GM10847 (cell line): Measurements from ENCODE around the gene IKZF3.
A peak's percentile ranks its signal among the peaks of the same experiment; 100 is the strongest.

Experiments used
- POLR2A ChIP-seq: IDR thresholded peaks from 2 replicates; pipeline ENCODE4 v1.6.1; 2011; ENCODE audit not compliant: insufficient read length; ENCODE audit errors: extremely low read depth

Gene IKZF3

GRCh38 chr17:39730095-39730921 lies 133.8 kb downstream of the IKZF3 start, which contains the start of gene MIEN1:
TSS of gene MIEN1 (minus strand) at chr17:39730532. CDS start at chr17:39730495, 37 bp downstream.
- TF ChIP-seq POLR2A, result peak; percentile 81

- no peak for TF ChIP-seq POLR2A
These were observed 134.7 kb downstream of the IKZF3 start for GRCh38 chr17:39729280-39729851.

GRCh38 chr17:39727556-39727955 lies 136.6 kb downstream of the IKZF3 start:
- no peak for TF ChIP-seq POLR2A

DNA sequence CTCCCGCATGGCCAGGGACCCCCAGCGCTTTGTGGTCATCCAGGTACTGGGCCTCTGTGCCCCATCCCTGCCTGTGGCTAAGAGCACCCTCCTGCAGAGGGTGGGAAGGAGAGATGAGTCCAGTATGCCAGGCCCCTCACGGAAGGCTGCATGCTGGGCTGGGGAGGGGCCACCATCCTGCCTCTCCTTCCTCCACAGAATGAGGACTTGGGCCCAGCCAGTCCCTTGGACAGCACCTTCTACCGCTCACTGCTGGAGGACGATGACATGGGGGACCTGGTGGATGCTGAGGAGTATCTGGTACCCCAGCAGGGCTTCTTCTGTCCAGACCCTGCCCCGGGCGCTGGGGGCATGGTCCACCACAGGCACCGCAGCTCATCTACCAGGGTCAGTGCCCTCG lies 137.5 kb downstream of the IKZF3 start:
- TF ChIP-seq POLR2A, result no peak

DNA sequence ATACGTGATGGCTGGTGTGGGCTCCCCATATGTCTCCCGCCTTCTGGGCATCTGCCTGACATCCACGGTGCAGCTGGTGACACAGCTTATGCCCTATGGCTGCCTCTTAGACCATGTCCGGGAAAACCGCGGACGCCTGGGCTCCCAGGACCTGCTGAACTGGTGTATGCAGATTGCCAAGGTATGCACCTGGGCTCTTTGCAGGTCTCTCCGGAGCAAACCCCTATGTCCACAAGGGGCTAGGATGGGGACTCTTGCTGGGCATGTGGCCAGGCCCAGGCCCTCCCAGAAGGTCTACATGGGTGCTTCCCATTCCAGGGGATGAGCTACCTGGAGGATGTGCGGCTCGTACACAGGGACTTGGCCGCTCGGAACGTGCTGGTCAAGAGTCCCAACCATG lies 139.4 kb downstream of the IKZF3 start:
- no peak for TF ChIP-seq POLR2A

DNA sequence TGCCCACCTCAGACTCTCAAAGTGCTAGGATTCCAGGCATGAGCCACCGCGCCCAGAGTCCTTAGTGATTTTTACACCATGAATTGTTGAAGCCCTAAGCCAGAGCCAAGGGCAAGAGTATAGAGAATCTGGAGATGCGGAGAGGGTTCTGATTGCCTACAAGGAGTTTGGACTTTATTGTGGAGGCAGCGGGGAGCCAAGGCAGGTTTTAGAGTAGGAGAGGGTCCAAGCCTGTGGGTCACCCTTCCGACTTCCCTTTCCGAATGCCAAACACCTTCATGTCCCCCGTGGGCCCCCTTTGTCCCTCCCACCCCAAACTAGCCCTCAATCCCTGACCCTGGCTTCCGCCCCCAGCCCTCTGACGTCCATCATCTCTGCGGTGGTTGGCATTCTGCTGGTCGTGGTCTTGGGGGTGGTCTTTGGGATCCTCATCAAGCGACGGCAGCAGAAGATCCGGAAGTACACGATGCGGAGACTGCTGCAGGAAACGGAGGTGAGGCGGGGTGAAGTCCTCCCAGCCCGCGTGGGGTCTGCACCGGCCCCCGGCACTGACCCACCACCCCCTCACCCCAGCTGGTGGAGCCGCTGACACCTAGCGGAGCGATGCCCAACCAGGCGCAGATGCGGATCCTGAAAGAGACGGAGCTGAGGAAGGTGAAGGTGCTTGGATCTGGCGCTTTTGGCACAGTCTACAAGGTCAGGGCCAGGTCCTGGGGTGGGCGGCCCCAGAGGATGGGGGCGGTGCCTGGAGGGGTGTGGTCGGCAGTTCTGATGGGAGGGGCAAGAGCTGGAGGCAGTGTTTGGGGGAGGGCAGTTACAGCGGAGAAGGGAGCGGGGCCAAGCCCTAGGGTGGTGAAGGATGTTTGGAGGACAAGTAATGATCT lies 140.9 kb downstream of the IKZF3 start:
- no peak for TF ChIP-seq POLR2A

DNA sequence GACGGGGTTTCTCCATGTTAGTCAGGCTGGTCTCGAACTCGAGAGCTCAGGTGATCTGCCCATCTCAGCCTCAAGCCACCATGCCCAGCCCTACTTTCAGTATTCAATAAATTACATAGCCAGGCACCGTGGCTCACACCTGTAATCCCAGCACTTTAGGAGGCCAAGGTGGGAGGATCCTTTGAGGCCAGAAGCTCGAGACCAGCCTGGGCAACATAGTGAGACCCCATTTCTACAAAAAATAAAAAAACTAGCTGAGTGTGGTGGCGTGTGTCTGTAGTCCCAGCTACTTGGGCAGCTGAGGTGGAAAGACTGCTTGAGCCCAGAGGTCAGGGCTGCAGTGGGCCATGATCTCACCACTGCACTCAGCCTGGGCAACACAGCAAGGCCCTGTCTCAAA lies 142.0 kb downstream of the IKZF3 start:
- TF ChIP-seq POLR2A, result no peak

- TF ChIP-seq POLR2A, result no peak
These were observed 144.4 kb downstream of the IKZF3 start for GRCh38 chr17:39719563-39720355.

DNA sequence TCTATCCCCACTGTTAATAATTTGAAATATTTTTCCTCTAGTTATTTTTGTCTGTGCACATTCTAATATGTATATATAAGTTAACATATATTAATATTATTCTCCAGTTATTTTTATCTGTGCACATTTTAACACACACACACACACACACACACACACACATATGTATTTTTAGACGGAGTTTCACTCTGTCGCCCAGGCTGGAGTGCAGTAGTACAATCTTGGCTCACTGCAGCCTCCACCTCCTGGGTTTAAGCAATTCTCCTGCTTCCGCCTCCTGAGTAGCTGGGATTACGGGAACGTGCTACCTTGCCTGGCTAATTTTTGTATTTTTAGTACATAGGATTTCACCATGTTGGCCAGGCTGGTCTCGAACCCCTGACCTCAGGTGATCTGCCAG lies 146.5 kb downstream of the IKZF3 start:
- no peak for TF ChIP-seq POLR2A

DNA sequence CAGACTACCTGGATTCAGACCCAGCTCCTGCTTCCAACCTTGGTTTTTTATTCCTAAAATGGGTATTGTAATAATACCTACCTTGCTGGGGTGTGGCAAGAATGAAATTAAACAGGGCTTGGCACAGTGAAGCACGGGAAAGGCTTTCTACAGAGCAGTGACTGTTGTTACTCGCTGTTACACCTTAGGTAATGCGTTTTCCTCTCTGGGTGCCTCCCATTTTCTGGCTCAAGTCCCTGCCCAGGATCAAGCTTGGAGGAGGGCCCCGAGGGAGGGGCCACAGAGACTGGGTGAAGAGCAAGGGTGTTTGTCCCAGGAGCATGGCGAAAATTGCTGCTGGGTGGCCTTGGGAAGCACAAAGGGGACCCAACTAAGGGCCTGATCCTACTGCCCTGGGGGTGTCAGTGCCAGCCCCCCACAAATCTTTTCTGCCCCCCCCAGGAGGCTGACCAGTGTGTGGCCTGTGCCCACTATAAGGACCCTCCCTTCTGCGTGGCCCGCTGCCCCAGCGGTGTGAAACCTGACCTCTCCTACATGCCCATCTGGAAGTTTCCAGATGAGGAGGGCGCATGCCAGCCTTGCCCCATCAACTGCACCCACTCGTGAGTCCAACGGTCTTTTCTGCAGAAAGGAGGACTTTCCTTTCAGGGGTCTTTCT lies 147.1 kb downstream of the IKZF3 start:
- no peak for TF ChIP-seq POLR2A

DNA sequence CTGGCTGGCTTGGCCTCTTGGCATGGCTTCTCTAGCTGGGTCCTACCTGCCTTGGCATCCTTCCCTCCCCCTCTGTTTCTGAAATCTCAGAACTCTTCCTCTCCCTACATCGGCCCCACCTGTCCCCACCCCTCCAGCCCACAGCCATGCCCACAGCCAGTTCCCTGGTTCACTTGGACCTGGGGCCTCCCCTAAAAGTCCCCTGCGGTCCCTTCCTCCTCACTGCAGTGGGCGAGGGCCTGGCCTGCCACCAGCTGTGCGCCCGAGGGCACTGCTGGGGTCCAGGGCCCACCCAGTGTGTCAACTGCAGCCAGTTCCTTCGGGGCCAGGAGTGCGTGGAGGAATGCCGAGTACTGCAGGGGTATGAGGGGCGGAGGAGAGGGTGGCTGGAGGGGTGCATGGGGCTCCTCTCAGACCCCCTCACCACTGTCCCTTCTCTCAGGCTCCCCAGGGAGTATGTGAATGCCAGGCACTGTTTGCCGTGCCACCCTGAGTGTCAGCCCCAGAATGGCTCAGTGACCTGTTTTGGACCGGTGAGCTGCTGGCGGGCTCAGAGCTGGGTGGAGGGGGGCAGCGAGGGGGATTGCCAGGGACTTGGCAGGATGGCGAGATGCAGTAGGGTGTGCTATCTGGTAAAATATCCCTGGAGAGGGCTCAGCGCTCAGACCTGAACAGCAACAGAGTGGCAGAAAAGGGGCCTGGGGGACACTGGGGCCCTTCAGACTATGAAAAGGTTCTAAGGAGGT lies 147.9 kb downstream of the IKZF3 start:
- TF ChIP-seq POLR2A, result no peak

- no peak for TF ChIP-seq POLR2A
These were observed 148.6 kb downstream of the IKZF3 start for GRCh38 chr17:39715375-39716072.

DNA sequence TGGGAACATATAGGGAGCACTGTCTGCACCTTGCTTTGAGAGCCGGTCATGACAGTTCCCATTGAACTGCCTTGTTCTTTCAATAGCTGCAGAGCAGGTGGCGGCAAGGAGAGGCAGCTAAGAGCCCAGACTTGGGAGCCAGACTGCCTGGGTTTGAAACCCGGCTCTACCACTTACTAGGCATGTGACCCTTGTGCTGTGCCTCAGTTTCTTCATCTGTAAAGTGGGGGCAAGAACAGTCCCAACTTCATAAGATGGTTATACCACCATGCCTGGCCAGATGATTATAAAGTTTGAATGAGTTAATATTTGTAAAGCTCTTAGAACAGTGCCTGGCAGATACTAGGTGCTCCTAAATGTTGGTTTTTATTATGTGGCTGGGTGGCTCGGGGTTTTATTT lies 149.9 kb downstream of the IKZF3 start:
- no peak for TF ChIP-seq POLR2A

DNA sequence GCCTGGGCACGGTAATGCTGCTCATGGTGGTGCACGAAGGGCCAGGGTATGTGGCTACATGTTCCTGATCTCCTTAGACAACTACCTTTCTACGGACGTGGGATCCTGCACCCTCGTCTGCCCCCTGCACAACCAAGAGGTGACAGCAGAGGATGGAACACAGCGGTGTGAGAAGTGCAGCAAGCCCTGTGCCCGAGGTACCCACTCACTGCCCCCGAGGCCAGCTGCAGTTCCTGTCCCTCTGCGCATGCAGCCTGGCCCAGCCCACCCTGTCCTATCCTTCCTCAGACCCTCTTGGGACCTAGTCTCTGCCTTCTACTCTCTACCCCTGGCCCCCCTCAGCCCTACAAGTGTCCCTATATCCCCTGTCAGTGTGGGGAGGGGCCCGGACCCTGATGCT lies 152.3 kb downstream of the IKZF3 start:
- no peak for TF ChIP-seq POLR2A
